Endothelial cell of umbilical vein (primary cell): Measurements from ENCODE around the gene MPP3. TPM values are rescaled to one million over a fixed set of nuclear protein-coding genes. Genes with fewer than 3 reads are reported as not detected.

ENCODE experiments used
- BruUV-seq: library from RNA; stranded (reverse); fragments of 400-500 nt; replicated peaks from 2 replicates; lab custom pipeline; 2021; lab: Mats Ljungman, UMichigan
- CTCF ChIA-PET: fragments of 300-600, 350-600 bp; sonication (Branson Sonifier 250); formaldehyde crosslinking; loops from one replicate; lab custom pipeline; 2021; ENCODE audit warnings: antibody characterized with exemption, inconsistent platforms; lab: Charles Lee
- POLR2A ChIA-PET: fragments of 300-600, 350-600 bp; sonication (Branson Sonifier 250); formaldehyde crosslinking; loops from one replicate; lab custom pipeline; 2021; ENCODE audit warnings: antibody characterized with exemption, inconsistent platforms; lab: Charles Lee
- DNase-seq: peaks from one replicate; pipeline ENCODE4 v3.0.0-alpha.2; 2011; ENCODE audit warnings: low read depth, low spot score
- FAIRE-seq: peaks from 2 replicates; lab custom pipeline; 2011; peaks lifted over from hg19 to GRCh38; lab: Jason Lieb, UNC
- H2AFZ ChIP-seq: 2 replicates; pipeline ENCODE4 v1.6.0; 2012; ENCODE audit warnings: low read depth, low read length, control low read depth, inconsistent platforms
- H3K27ac ChIP-seq: 2 replicates; pipeline ENCODE4 v1.5.1; 2011; ENCODE audit warnings: low read depth, mild to moderate bottlenecking, control low read depth, low read length, moderate library complexity; ENCODE audit not compliant: insufficient read depth
- H3K27me3 ChIP-seq, 2 experiments: 2 replicates each; pipeline versions ENCODE4 v1.6.0 to v1.6.1; 2011; ENCODE audit warnings: low read length in 2 of 2, mixed read lengths in 1 of 2; ENCODE audit not compliant: control insufficient read depth in 2 of 2, insufficient read depth in 2 of 2
- H3K36me3 ChIP-seq, 2 experiments: 2 replicates in 1 of 2; 3 replicates in 1 of 2; pipeline ENCODE4 v1.5.1; 2011; ENCODE audit warnings: low read length in 2 of 2, mild to moderate bottlenecking in 1 of 2, moderate library complexity in 1 of 2; ENCODE audit not compliant: control insufficient read depth in 2 of 2, insufficient read depth in 2 of 2; ENCODE audit errors: extremely low read depth in 1 of 2
- H3K4me1 ChIP-seq: 3 replicates; pipeline ENCODE4 v1.5.1; 2011; ENCODE audit warnings: mild to moderate bottlenecking, low read length; ENCODE audit not compliant: control insufficient read depth, insufficient read depth; ENCODE audit errors: extremely low read depth
- H3K4me2 ChIP-seq: 2 replicates; pipeline ENCODE4 v1.6.1; 2011; ENCODE audit warnings: low read length, control low read depth, mixed read lengths; ENCODE audit not compliant: insufficient read depth
- H3K4me3 ChIP-seq, 3 experiments: fragments of 200-600 bp in 1 of 3; sonication (generic), shearing (Covaris generic) in 1 of 3; replicated peaks in 1 of 3; 2 replicates each; pipeline ENCODE4 v1.5.1; 2011 to 2016; ENCODE audit warnings: control low read depth in 3 of 3, low read length in 3 of 3, mild to moderate bottlenecking in 2 of 3, inconsistent platforms in 1 of 3, low read depth in 1 of 3, moderate library complexity in 1 of 3; ENCODE audit not compliant: insufficient read depth in 1 of 3
- H3K79me2 ChIP-seq: 2 replicates; pipeline ENCODE4 v1.6.0; 2012; ENCODE audit warnings: low read length, inconsistent platforms; ENCODE audit not compliant: control insufficient read depth, insufficient read depth
- H3K9ac ChIP-seq: replicated peaks from 2 replicates; pipeline ENCODE3; 2011; ENCODE audit warnings: low read length, control low read depth; ENCODE audit not compliant: insufficient read depth; ENCODE audit errors: extremely low read depth
- H3K9me1 ChIP-seq: replicated peaks from 3 replicates; pipeline ENCODE4 v1.6.0; 2011; ENCODE audit warnings: mild to moderate bottlenecking, low read length; ENCODE audit not compliant: control insufficient read depth, insufficient read depth; ENCODE audit errors: extremely low read depth
- H3K9me3 ChIP-seq: replicated peaks from 2 replicates; pipeline ENCODE4 v1.5.1; 2012; ENCODE audit warnings: low read length, inconsistent platforms; ENCODE audit not compliant: control insufficient read depth, insufficient read depth
- H4K20me1 ChIP-seq: replicated peaks from 2 replicates; pipeline ENCODE3; 2011; ENCODE audit warnings: mild to moderate bottlenecking, low read length; ENCODE audit not compliant: control insufficient read depth, insufficient read depth; ENCODE audit errors: extremely low read depth
- EZH2 ChIP-seq: IDR thresholded peaks from 2 replicates; pipeline ENCODE4 v1.6.1; 2012; ENCODE audit warnings: borderline replicate concordance, low read depth, mild to moderate bottlenecking, moderate library complexity, low read length, inconsistent platforms; ENCODE audit not compliant: severe bottlenecking
- FOS ChIP-seq: IDR thresholded peaks from 2 replicates; pipeline ENCODE4 v1.6.1; 2011; ENCODE audit warnings: mild to moderate bottlenecking, low read length, moderate library complexity, borderline replicate concordance; ENCODE audit not compliant: insufficient read depth
- GATA2 ChIP-seq: IDR thresholded peaks from 2 replicates; pipeline ENCODE4 v1.7.0; 2011; ENCODE audit warnings: low read depth, mild to moderate bottlenecking, moderate library complexity, mixed read lengths, low read length; ENCODE audit not compliant: insufficient read length, insufficient read depth
- JUN ChIP-seq: IDR thresholded peaks from 2 replicates; pipeline ENCODE4 v1.6.1; 2011; ENCODE audit warnings: borderline replicate concordance, low read depth; ENCODE audit not compliant: insufficient read length, insufficient read depth
- MAX ChIP-seq: IDR thresholded peaks from 2 replicates; pipeline ENCODE4 v1.6.1; 2011; ENCODE audit not compliant: insufficient read depth, insufficient read length
- MYC ChIP-seq: IDR thresholded peaks from one replicate; pipeline ENCODE4 v1.6.1; 2011; ENCODE audit warnings: mild to moderate bottlenecking, low read depth, low read length
- POLR2A ChIP-seq: IDR thresholded peaks from 2 replicates; pipeline ENCODE4 v1.6.1; 2012; ENCODE audit warnings: low read depth, mild to moderate bottlenecking, control low read depth, low read length
- POLR2AphosphoS5 ChIP-seq: IDR thresholded peaks from 2 replicates; pipeline ENCODE4 v1.6.1; 2012; ENCODE audit warnings: low read depth, mild to moderate bottlenecking, control low read depth, low read length, moderate library complexity; ENCODE audit not compliant: insufficient read depth
- dilution Hi-C: fragments of 300-500 bp; cut with MboI; formaldehyde crosslinking; loops from one replicate; pipeline ENCODE4 v1.15.0; 2019; ENCODE audit warnings: low sequenced_read_pairs; ENCODE audit not compliant: extremely low pct_ligation_motif_present
- intact Hi-C: fragments of 100-400 bp; cut with micrococcal nuclease; formaldehyde crosslinking; loops from one replicate; pipeline ENCODE4 v1.10.0; 2022
- polyA plus RNA-seq, 4 experiments: library from polyadenylated mRNA; depleted of rRNA in 3 of 4; stranded (reverse) in 3 of 4; unstranded in 1 of 4; fragments of >200 nt; gene quantifications; 2 replicates each; pipeline versions ENCODE4 v1.2.1 to v1.2.3, GENCODE V29; 2011 to 2012; ENCODE audit warnings: missing spikeins in 1 of 4
- total RNA-seq: library from RNA; stranded (reverse); gene quantifications from 2 replicates; pipeline ENCODE4 v1.2.3, GENCODE V29; 2021
- TF ChIP-seq, protein P1 (sequence below), 2 donors: IDR thresholded peaks; 1 replicate in 1 of 2; 2 replicates in 1 of 2; pipeline ENCODE4 v1.5.1; 2011; ENCODE audit warnings: low read length in 2 of 2, mild to moderate bottlenecking in 2 of 2, moderate library complexity in 2 of 2, control low read depth in 1 of 2, inconsistent platforms in 1 of 2, low read depth in 1 of 2; ENCODE audit not compliant: insufficient read depth in 1 of 2; ENCODE audit errors: extremely low read depth in 1 of 2

Gene MPP3
- total and polyA plus RNA-seq, 2 donors (not counting 3 experiments of a cell fraction or from before 2014, with no cell fraction given), result 6.1 to 11.3 TPM

DNA sequence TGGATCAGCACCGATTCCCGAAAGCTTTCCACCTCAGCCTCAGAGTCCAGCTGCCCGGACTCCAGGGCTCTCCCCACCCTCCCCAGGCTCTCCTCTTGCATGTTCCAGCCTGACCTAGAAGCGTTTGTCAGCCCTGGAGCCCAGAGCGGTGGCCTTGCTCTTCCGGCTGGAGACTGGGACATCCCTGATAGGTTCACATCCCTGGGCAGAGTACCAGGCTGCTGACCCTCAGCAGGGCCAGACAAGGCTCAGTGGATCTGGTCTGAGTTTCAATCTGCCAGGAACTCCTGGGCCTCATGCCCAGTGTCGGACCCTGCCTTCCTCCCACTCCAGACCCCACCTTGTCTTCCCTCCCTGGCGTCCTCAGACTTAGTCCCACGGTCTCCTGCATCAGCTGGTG lies 29.0 kb upstream of the MPP3 start:
- POLR2A ChIA-PET, result no interaction called here
- intact Hi-C loops, result no loop called here
- no peaks in the 10 kb centered on the region for H3K36me3 ChIP-seq
- dilution Hi-C loops, result no loop called here
- no peaks in the 10 kb centered on the region for H3K79me2 ChIP-seq
- no TSS peak for BruUV-seq
- H3K27me3 ChIP-seq, result peaks cover 6 to 12% of the 10 kb centered on the region in 2 experiments
- CTCF ChIA-PET, result no interaction called here
- TF ChIP-seq EZH2 (no peak), JUN (no peak), POLR2AphosphoS5 (no peak), MYC (no peak), POLR2A (no peak), GATA2 (no peak), FOS (no peak), MAX (no peak)
- TF ChIP-seq, protein P1, sequence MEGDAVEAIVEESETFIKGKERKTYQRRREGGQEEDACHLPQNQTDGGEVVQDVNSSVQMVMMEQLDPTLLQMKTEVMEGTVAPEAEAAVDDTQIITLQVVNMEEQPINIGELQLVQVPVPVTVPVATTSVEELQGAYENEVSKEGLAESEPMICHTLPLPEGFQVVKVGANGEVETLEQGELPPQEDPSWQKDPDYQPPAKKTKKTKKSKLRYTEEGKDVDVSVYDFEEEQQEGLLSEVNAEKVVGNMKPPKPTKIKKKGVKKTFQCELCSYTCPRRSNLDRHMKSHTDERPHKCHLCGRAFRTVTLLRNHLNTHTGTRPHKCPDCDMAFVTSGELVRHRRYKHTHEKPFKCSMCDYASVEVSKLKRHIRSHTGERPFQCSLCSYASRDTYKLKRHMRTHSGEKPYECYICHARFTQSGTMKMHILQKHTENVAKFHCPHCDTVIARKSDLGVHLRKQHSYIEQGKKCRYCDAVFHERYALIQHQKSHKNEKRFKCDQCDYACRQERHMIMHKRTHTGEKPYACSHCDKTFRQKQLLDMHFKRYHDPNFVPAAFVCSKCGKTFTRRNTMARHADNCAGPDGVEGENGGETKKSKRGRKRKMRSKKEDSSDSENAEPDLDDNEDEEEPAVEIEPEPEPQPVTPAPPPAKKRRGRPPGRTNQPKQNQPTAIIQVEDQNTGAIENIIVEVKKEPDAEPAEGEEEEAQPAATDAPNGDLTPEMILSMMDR (IDR thresholded peaks at IDR 0.05; ENCODE audit: extremely low read depth in 1 of 2, insufficient read depth in 1 of 2, low read depth in 1 of 2, low read length in 2 of 2), result no peak
- no peak overlapping the region for H3K4me3 ChIP-seq
- no peaks in the 10 kb centered on the region for H4K20me1 ChIP-seq
- H3K27ac ChIP-seq, result no peak overlapping the region
- no peak overlapping the region for H3K4me2 ChIP-seq
- no peak for DNase-seq
- no peak overlapping the region for H2AFZ ChIP-seq
- H3K4me1 ChIP-seq, result no peaks in the 10 kb centered on the region
- no peaks in the 10 kb centered on the region for H3K9me1 ChIP-seq
- H3K9ac ChIP-seq, result no peak overlapping the region
- no peaks in the 10 kb centered on the region for H3K9me3 ChIP-seq
- no peak for FAIRE-seq
